IPS-NIHi11 (cell line): ENCODE data around the gene UBR7.

ENCODE experiments used
- DNase-seq: peaks from one replicate; pipeline ENCODE4 v3.0.0; 2012; ENCODE audit warnings: mixed read lengths, low spot score

UBR7 gene

GRCh38 chr14:93249128-93249831, 42.2 kb downstream of the UBR7 start:
- DNase-seq: no peak

GRCh38 chr14:93262446-93262845, 55.4 kb downstream of the UBR7 start:
- peak; percentile 14 for DNase-seq

- no peak for DNase-seq
These were observed 56.4 kb downstream of the UBR7 start for GRCh38 chr14:93263416-93263815.

- DNase-seq: no peak
These were observed 59.1 kb downstream of the UBR7 start for GRCh38 chr14:93266127-93266526.

- no peak for DNase-seq
These were observed 60.2 kb downstream of the UBR7 start for GRCh38 chr14:93267149-93267711.

- DNase-seq: no peak
These were observed 61.4 kb downstream of the UBR7 start for GRCh38 chr14:93268406-93268805.

- DNase-seq: peak; percentile 10
These were observed 62.4 kb downstream of the UBR7 start for GRCh38 chr14:93269341-93270068.

- no peak for DNase-seq
These were observed 64.1 kb downstream of the UBR7 start for GRCh38 chr14:93271111-93271510.

GRCh38 chr14:93274055-93274806, 67.2 kb downstream of the UBR7 start:
- no peak for DNase-seq

- no peak for DNase-seq
These were observed 69.1 kb downstream of the UBR7 start for GRCh38 chr14:93276031-93276716.
